GM12874 (cell line): ENCODE measurements around the gene RTN4R.

Experiments
- TF ChIP-seq, protein P1 (sequence below): IDR thresholded peaks from 2 replicates; pipeline ENCODE4 v1.5.1; 2011; ENCODE audit warnings: low read depth, mild to moderate bottlenecking, control low read depth, low read length, moderate library complexity; ENCODE audit not compliant: insufficient read depth

RTN4R gene

DNA sequence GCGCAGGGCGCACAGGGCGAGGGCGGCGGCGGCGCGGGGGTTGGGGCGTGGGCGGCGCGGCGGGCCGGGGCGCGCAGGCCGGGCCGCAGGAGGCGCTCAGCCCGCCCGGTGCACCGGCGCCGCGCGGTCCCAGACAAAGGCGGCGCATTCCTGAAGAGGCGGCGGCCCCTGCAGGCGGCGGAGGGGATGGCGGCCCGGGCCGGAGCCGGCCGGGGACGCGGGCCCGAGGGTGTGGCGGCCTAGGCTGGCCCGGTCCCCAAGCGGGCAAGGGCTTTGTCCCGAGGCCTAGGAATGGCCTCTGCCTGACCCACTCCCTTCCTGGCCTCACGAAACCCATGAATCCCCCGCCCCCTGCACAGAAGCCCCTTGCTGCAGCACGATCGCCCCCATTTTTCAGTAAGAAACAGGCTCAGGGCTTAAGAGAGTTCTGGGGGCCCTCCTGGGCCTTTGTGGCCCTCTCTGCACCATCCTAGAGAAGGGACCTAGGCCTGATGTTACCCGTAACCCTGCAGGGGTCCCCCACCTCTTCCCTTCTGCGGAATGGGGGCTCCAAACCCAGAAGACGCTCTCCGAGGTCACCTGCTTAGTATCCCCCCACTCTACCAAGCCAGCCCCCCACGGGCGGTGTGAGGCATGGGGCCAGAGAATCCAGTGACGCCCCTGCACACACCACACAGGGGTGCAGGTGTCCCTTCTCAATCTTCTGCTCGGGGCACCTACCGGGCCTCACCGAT, at the start of gene RTN4R:
Gene RTN4R (minus strand): TSS at position 40 of the 734 bp plus-strand sequence. CDS start 226 bp downstream, outside the sequence.
- TF ChIP-seq, protein P1, sequence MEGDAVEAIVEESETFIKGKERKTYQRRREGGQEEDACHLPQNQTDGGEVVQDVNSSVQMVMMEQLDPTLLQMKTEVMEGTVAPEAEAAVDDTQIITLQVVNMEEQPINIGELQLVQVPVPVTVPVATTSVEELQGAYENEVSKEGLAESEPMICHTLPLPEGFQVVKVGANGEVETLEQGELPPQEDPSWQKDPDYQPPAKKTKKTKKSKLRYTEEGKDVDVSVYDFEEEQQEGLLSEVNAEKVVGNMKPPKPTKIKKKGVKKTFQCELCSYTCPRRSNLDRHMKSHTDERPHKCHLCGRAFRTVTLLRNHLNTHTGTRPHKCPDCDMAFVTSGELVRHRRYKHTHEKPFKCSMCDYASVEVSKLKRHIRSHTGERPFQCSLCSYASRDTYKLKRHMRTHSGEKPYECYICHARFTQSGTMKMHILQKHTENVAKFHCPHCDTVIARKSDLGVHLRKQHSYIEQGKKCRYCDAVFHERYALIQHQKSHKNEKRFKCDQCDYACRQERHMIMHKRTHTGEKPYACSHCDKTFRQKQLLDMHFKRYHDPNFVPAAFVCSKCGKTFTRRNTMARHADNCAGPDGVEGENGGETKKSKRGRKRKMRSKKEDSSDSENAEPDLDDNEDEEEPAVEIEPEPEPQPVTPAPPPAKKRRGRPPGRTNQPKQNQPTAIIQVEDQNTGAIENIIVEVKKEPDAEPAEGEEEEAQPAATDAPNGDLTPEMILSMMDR = peak; percentile 85

DNA sequence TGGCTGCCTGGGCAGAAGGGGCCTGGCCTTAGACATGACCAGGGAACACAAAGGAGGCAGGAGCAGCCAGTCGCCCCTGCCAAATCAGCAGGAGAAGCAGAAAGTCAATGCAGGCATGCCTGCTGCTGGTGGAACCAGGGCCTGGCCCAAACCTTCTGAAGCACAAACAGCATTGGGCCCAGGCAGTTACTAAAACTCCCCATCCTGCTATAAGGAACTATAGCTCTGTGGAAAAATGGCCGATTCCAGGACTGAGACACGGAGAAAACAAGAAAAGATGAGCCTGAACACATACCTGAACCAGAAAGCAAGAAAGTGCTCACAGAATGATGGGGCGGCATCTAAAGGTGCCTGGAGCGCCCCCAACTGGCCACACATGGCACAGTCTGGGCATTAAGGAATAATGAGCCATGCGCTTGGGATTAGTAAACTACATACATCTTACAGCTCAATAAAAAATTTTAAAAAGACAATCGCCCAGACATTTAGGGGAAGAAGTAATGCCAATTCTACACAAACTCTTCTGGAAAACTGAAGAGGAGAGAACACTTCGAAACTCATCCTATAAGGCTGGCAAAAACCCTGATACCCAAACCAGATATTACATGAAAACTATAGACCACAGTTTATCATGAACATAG, 49.4 kb upstream of the RTN4R start:
- TF ChIP-seq, protein P1 = peak; percentile 47; the same call in 1 of the 2 replicates

DNA sequence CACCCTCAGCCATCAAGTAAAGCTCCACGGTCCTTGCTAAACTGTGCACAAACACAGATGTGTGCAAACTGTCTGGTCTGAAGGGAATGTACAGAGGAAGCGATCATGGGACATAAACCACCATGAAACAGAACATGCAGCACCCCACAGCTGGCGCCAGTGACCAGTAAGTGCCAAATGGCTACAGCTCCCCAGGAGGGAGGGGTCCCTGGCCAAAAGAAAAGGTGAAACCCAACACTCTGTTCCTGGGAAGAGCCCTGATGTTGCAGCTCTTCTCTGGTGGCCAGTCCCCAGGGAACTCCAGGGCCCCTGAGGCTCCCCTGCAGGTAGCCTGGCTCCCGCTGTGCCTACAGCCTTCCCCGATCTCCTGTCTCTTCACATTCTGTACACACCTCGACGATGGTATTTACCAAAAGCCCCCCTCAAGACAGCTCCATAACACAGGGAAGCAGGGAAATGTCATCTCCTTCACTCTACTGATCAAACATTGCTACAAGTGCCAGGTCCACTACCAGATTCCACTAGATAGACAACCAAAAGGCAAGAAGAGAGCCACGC, 48.8 kb upstream of the RTN4R start:
- TF ChIP-seq, protein P1 = no peak

DNA sequence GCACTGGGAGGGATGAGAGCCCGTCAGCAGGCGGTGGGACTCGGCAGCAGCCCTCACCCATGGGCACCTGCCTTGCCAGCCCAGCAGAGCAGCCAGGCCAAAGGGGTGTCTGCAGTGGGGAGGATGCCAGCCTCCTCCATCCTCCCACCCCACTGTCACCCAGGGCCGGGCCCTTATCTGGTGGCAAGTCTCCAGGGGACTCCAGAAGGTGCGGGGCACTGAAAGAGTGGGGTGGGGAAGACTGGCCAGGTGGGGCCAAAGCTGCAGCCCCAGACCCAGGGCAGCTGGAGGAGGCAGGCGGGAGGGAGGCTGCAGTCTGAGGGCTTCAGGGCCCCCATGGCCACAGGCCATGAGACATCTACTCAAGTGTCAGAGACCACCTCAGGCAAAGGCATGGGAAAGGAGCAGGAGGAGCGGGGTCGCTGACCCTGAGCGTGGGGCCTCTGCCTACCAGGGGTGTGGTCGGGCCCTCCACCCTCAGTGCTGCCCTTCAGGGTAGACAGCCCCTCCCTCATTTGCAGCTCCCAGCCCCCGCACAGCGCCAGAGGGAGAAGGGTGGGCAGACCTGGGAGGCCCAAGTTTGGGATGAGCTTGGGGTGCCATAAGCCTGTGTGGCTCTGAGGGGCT, 48.2 kb upstream of the RTN4R start:
- TF ChIP-seq, protein P1 = no peak

DNA sequence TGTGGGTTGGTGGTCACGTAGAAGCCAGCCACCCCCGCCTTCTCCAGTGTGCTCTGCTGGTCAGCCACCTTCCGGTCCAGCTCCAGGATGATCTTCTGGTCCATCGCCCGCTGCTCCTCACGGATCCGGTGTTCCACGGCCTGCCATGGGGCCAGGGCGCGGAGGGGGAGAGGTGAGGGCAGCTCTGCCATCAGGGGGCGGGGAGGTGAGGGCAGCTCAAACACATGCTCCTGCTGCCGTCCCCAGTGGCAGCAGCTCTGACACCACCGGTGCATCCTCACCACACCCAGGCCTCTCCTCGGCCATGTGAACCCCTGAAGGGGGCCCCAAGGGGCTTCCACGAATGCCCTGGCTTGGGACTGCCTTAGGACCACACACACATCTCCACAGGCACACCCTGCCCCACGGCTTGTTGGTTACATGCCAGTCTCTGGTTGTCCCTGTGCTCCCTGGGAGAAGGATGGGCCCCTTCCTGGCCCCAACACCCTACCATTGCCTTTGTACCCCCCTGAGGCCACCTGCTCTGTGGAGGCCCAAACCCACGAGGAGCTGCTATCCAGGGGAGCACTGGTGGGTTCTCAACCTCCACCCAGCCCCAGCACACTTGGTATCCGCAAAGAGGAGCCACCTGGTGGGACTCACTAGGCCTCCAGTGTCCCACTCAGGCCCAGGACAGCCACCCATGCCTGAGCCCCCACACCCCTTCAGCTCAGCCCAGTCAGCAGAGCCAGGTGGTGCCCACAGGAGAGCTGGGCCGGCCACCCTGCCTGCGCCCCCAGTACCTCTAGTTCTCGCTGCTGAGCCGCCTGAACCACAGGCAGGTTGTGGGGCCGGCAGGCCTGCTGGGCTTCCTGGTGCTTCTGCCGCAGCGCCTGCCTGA, 47.5 kb upstream of the RTN4R start:
- TF ChIP-seq, protein P1 = no peak

DNA sequence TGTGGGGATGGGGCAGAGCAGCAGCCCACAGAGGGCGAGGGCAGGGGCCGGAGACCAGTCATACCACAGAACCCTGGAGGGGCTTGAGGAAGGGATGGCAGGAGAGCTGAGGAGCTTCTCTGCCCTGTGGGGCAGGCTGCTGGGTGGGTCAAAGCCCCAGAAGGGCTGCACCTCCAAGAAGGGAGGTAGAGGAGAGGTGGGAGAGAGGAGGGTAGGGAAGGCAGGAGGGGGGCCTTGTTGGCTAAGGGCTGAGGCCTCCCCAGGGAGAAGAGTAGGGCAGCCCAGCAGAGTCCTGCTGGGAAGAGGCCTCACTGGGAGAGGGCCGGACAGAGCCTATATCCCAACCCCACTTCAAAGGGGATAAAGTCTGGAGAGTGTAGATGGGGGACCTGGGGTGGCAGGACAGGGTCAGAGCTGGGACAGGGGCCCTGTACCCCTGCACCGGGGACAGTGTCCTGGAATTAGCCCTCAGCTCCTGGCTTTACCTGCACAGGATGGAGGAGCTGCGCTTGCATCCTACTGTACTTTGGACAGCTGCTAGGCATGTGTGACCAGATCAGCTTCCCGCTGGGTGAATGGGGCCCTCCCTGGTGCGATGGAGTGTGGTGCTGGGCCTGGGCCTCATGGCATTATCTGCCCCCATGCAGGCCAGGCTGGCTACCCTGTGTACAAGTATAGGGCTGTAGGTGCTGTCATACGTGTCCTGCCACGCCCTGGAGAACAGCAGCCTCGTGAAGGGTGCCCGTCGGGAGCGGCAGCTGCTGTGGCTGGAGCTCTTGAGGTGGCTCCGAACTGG, 44.5 kb upstream of the RTN4R start:
- TF ChIP-seq, protein P1 = no peak
